Measurements from ENCODE around the gene RPP25. TPM values are rescaled to one million over a fixed set of nuclear protein-coding genes. Genes with fewer than 3 reads are reported as not detected.
A peak's percentile ranks its signal among the peaks of the same experiment; 100 is the strongest.

The RPP25 gene
- total and polyA plus RNA-seq, 2 of the 13 experiments (the other 11 are each of a cell fraction or from before 2014, with no cell fraction given) = 0.05 to 0.11 TPM

DNA sequence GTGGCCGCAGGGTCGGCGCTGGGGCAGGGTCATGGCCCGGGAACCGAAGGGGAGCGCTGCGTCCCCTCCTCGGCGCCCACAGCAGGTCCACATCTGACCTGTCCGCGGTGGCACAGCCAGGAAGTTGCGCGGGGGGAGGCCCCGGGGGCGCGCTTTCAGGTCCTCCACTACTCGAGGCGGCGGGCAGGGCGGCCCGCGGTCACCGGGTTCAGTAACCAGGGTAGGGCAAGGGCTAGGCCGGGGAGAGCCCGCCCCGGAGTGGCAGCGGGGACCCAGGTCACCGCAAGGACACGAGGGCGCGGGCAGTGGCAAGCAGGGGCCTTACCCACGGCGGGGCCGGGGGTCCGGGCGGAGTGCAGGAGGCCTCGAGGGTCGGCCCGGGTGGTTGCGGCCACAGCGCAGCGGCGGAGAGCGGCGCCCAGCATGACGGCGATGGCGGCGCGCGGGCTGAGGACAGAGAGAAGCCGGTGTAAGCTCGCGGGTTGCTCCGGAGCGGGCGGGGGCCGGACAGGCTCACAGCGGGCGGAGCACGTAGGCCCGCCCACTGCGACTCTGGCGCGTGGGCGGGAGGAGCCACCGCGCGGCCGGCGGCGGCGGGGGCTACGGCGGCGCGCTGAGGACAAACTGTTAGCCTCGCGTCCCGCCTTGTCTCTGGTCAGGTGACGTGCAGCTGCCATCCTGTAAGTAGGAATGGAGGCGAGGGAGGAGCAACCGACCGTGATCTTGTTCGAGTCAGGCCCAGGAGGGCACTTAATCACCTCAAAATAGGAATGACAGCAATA lies 18.8 kb downstream of the RPP25 start, which contains the start of gene COX5A (continued):
- TF ChIP-seq, protein P1, sequence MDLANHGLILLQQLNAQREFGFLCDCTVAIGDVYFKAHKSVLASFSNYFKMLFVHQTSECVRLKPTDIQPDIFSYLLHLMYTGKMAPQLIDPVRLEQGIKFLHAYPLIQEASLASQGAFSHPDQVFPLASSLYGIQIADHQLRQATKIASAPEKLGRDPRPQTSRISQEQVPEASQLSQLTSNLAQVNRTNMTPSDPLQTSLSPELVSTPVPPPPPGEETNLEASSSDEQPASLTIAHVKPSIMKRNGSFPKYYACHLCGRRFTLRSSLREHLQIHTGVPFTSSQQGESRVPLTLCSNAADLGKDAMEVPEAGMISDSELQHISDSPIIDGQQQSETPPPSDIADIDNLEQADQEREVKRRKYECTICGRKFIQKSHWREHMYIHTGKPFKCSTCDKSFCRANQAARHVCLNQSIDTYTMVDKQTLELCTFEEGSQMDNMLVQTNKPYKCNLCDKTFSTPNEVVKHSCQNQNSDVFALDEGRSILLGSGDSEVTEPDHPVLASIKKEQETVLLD (CRISPR knock-in tag; IDR thresholded peaks at IDR 0.05; ENCODE audit: low read depth) = peak; percentile 92
- TF ChIP-seq ZNF670 (CRISPR knock-in tag; IDR thresholded peaks at IDR 0.05; ENCODE audit: borderline replicate concordance) = no peak
- peak; percentile 82 for TF ChIP-seq TAF1 (CRISPR knock-in tag; IDR thresholded peaks at IDR 0.05)
- no peak; the same call in 1 of the 2 replicates for TF ChIP-seq DRAP1 (CRISPR knock-in tag; IDR thresholded peaks at IDR 0.05)
- peak; percentile 95; the same call in 1 of the 2 replicates for TF ChIP-seq ZNF34 (CRISPR knock-in tag; IDR thresholded peaks at IDR 0.05; ENCODE audit: borderline replicate concordance)
- no peak for TF ChIP-seq KDM1A (CRISPR knock-in tag; IDR thresholded peaks at IDR 0.05)
- TF ChIP-seq CHD2 (IDR thresholded peaks at IDR 0.05; ENCODE audit: low read depth, low read length) = peak; percentile 13; the same call in 1 of the 2 replicates
- no peak; the same call in 1 of the 2 replicates for TF ChIP-seq ZNF564 (CRISPR knock-in tag; IDR thresholded peaks at IDR 0.05)
- peak; percentile 53; the same call in 1 of the 2 replicates for TF ChIP-seq KLF13 (CRISPR knock-in tag; IDR thresholded peaks at IDR 0.05)
- no peak for TF ChIP-seq RFX1 (IDR thresholded peaks at IDR 0.05)
- no peak for TF ChIP-seq SRF (IDR thresholded peaks at IDR 0.05; ENCODE audit: low read depth, low read length)
- TF ChIP-seq CEBPB (IDR thresholded peaks at IDR 0.05; ENCODE audit: borderline replicate concordance, low read depth, low read length) = no peak
- TF ChIP-seq ZNF788 (CRISPR knock-in tag; IDR thresholded peaks at IDR 0.05; ENCODE audit: borderline replicate concordance) = peak; percentile 76; the same call in 1 of the 2 replicates
- no peak for TF ChIP-seq ZNF232 (CRISPR knock-in tag; IDR thresholded peaks at IDR 0.05; ENCODE audit: borderline replicate concordance)
- TF ChIP-seq SMARCC2 (IDR thresholded peaks at IDR 0.05) = no peak
- TF ChIP-seq ZC3H4 (CRISPR knock-in tag; IDR thresholded peaks at IDR 0.05; ENCODE audit: borderline replicate concordance) = no peak; the same call in 1 of the 2 replicates
- TF ChIP-seq ZNF646 (CRISPR knock-in tag; IDR thresholded peaks at IDR 0.05) = no peak
- TF ChIP-seq HNRNPLL (IDR thresholded peaks at IDR 0.05; ENCODE audit: low read depth, low read length, poor library complexity, severe bottlenecking) = peak; percentile 91
- TF ChIP-seq SIN3A (IDR thresholded peaks at IDR 0.05; ENCODE audit: borderline replicate concordance, low read depth, low read length) = peak; percentile 55; the same call in 1 of the 2 replicates
- TF ChIP-seq CBX2 (IDR thresholded peaks at IDR 0.05; ENCODE audit: low read depth, low read length) = no peak
- TF ChIP-seq CBX2 (CRISPR knock-in tag; IDR thresholded peaks at IDR 0.05; ENCODE audit: low read depth) = no peak

Data from HepG2 (cell line).